ENCODE results near the gene MUC6. TPM values are rescaled to one million over a fixed set of nuclear protein-coding genes. Genes with fewer than 3 reads are reported as not detected.
"Not testable (repeated sequence)": the region's sequence is repeated elsewhere in the genome, so short reads cannot be mapped to it uniquely, and the experiment has no call there.

The MUC6 gene
- total RNA-seq, 5 donors from 2014 or later (not counting 1 experiment from before 2014, with no cell fraction given): 0.09 to 0.30 (median 0.23) TPM; not detected in 2

DNA sequence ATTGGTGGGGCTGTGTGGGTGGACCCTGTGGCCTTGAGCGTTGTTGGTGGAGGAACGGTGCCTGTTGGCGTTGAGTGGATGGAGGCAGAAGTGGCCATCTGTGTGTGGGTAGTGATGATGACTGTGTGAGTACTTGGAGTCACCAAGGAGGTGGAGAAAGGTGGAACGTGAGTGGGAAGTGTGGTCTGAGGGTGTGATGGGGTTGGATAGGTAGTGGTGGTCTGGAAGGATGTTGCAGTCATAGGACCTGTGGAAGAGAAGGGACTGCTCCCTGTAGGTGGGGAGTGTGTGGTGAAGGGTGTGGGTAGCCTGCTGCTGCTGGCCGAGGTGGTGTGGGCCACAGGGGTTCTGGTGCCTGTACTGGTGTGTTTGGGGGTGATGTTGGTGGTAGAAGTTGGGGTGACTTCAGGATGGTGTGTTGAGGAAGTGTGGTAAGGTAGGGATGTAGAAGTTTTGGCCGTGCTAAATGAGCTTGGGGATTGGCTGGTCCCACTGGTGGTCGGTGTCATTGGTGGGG is 19.9 kb downstream of the MUC6 start:
- H3K36me3 ChIP-seq (ENCODE audit: control insufficient read depth in 2 of 2, extremely low read depth in 1 of 2, insufficient read depth in 1 of 2, low read length in 1 of 2); ATAC-seq (replicated peaks in 1 of 4); H3K27ac ChIP-seq (ENCODE audit: low read length); CTCF ChIA-PET; H3K9me3 ChIP-seq; POLR2A ChIA-PET; H3K4me3 ChIP-seq (ENCODE audit: control insufficient read depth in 1 of 2, extremely low read depth in 1 of 2, low read length in 1 of 2); H3K4me3 Mint-ChIP-seq; H3K27me3 Mint-ChIP-seq; H3K9me3 Mint-ChIP-seq; H3K27me3 ChIP-seq (replicated peaks in 1 of 2; ENCODE audit: control insufficient read depth in 2 of 2, extremely low read depth in 1 of 2, insufficient read depth in 2 of 2, low read length in 1 of 2): not testable (repeated sequence)
- 63% methylated on average over 7 of the region's 7 CpGs for WGBS (ENCODE audit: insufficient coverage)
- H3K4me1 Mint-ChIP-seq: peaks cover 18 to 26% (median 26%) of the 10 kb centered on the region in 3 donors
- peak in 2 of 35 experiments; percentile 3 to 6 for DNase-seq
- peaks cover 0 to 14% of the 10 kb centered on the region in 2 experiments for H3K4me1 ChIP-seq (ENCODE audit: control insufficient read depth in 1 of 2, extremely low read depth in 1 of 2, insufficient read depth in 2 of 2, low read length in 2 of 2)
- H3K36me3 Mint-ChIP-seq: peaks cover 15% of the 10 kb centered on the region
- H3K27ac Mint-ChIP-seq: peak overlapping the region in 1 of 2 donors; percentile 4

DNA sequence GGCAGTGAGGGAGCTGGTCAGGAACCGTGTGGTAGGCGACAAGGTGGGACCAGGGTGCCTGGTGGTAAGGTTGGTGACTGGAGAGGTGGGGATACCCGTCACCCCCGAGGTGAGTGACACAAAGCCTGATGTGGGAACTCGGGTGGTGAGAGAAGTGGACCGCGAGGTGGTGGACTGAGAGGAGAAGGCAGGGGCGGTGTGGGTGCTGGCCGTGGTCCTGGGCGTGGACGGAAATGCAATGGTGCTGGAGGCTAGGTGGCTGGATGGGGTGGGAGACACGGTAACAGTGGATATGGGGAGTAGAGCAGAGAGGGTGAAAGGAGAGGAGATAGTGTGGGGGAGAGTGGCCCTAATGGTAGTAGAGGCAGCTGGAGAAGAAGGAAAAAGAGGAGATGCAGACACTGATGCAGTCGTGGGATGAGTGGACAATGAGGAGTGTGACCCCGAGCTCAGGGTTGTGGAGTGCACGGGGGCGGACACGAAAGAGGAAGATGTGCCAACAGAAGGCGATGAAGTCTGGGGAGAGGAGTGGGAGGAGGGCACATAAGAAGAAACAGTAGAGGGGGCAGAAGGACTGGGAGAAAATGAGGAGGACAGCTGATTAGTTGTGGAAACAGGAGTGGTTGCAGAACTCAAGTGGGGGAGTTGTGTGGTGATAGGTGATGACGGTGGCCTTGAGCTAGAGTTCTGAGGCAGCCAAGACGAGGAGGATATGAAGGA is 20.5 kb downstream of the MUC6 start:
- peaks cover 18 to 26% (median 26%) of the 10 kb centered on the region in 3 donors for H3K4me1 Mint-ChIP-seq
- no peaks in the 10 kb centered on the region for H3K27me3 ChIP-seq (replicated peaks in 1 of 2; ENCODE audit: control insufficient read depth in 2 of 2, extremely low read depth in 1 of 2, insufficient read depth in 2 of 2, low read length in 1 of 2)
- H3K4me3 Mint-ChIP-seq: no peak overlapping the region
- no peak overlapping the region for H3K4me3 ChIP-seq (ENCODE audit: control insufficient read depth in 1 of 2, extremely low read depth in 1 of 2, low read length in 1 of 2)
- H3K4me1 ChIP-seq (ENCODE audit: control insufficient read depth in 1 of 2, extremely low read depth in 1 of 2, insufficient read depth in 2 of 2, low read length in 2 of 2): peaks cover 0 to 14% of the 10 kb centered on the region in 2 experiments
- H3K36me3 ChIP-seq (ENCODE audit: control insufficient read depth in 2 of 2, extremely low read depth in 1 of 2, insufficient read depth in 1 of 2, low read length in 1 of 2): peaks cover 10 to 12% of the 10 kb centered on the region in 2 donors
- 92% methylated on average over 20 of the region's 20 CpGs for WGBS (ENCODE audit: insufficient coverage)
- H3K9me3 Mint-ChIP-seq: peaks cover 0 to 7% (median 0%) of the 10 kb centered on the region in 3 donors
- DNase-seq (no peak), ATAC-seq (replicated peaks in 1 of 4) (no peak)
- no peak overlapping the region for H3K27ac ChIP-seq (ENCODE audit: low read length)
- CTCF ChIA-PET: no interaction called here
- POLR2A ChIA-PET: no interaction called here
- H3K27me3 Mint-ChIP-seq: no peaks in the 10 kb centered on the region
- no peaks in the 10 kb centered on the region for H3K9me3 ChIP-seq
- H3K36me3 Mint-ChIP-seq: peaks cover 16% of the 10 kb centered on the region
- H3K27ac Mint-ChIP-seq: no peak overlapping the region

DNA sequence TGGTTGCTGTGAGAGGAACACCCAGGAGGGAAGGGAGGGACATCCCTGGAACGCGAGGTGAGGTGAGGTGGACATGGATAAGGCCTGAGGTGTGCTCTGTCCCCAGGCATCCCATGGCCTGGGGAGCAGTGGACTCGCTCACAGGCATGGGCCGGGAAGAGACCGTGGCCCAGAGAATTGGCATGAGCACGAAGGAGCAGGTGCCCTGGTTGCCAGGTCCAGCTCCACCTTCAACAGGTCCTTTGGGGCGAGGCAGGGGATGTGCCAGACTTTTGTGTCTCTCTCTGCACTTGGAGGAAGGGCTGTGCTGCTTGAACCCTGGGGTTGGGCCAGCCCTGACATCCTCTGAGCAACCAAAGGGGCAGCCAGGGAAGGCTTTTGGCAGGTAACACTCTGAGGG is 21.5 kb downstream of the MUC6 start:
- no peak for ATAC-seq (replicated peaks in 1 of 4)
- Histone ChIP-seq H3K4me3 (ENCODE audit: control insufficient read depth in 1 of 2, extremely low read depth in 1 of 2, low read length in 1 of 2) (no peak overlapping the region), H3K4me1 (ENCODE audit: control insufficient read depth in 1 of 2, extremely low read depth in 1 of 2, insufficient read depth in 2 of 2, low read length in 2 of 2) (peaks cover 0 to 14% of the 10 kb centered on the region in 2 experiments), H3K36me3 (ENCODE audit: control insufficient read depth in 2 of 2, extremely low read depth in 1 of 2, insufficient read depth in 1 of 2, low read length in 1 of 2) (peaks cover 16 to 19% of the 10 kb centered on the region in 2 donors), H3K27ac (ENCODE audit: low read length) (no peak overlapping the region), H3K27me3 (replicated peaks in 1 of 2; ENCODE audit: control insufficient read depth in 2 of 2, extremely low read depth in 1 of 2, insufficient read depth in 2 of 2, low read length in 1 of 2) (no peaks in the 10 kb centered on the region), H3K9me3 (no peaks in the 10 kb centered on the region)
- peaks cover 0 to 7% (median 0%) of the 10 kb centered on the region in 3 donors for H3K9me3 Mint-ChIP-seq
- no peak overlapping the region for H3K4me3 Mint-ChIP-seq
- no peak for DNase-seq
- ChIA-PET CTCF (no interaction called here), POLR2A (no interaction called here)
- peaks cover 18 to 26% (median 26%) of the 10 kb centered on the region in 3 donors for H3K4me1 Mint-ChIP-seq
- H3K27ac Mint-ChIP-seq: no peak overlapping the region
- peaks cover 25% of the 10 kb centered on the region for H3K36me3 Mint-ChIP-seq
- no peaks in the 10 kb centered on the region for H3K27me3 Mint-ChIP-seq
- 99% methylated on average over 7 of the region's 7 CpGs for WGBS (ENCODE audit: insufficient coverage)

DNA sequence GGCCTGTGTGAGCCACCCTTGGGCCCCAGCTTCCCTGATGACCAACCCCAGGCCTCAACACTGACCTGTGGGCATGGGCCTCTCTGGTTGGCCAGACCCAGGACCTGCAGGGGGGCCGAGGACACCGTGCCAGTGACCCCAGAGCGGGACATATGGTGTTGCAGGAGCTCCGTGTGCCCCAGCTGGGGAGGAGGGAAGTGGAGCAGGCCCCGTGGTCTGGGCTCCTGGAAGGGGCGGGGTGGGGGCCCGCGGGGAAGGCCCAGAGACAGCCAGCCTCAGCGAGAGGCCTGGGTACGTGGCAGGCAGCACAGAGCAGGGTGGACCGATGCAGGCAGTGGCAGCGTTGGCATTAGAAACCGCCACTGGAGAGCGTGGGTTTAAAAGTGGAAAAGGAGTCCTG is 22.2 kb downstream of the MUC6 start:
- CTCF ChIA-PET: no interaction called here
- no peak overlapping the region for H3K27ac Mint-ChIP-seq

DNA sequence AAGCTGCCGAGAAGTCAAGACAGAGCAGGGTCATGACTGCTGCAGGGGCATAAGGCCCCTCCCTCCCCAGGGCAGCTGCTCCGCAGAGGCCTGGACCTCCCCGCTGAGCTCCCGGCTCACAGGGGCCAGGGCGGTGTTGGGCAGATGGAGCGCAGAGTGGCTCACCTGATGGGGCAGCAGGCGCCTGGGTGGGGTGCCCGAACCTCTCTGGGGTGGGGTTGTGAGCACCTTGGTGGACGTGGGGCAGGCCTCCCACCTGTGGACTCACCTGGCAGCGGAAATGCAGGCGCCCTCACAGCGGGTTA is 22.9 kb downstream of the MUC6 start:
- peaks cover 0 to 7% (median 0%) of the 10 kb centered on the region in 3 donors for H3K9me3 Mint-ChIP-seq
- no peak overlapping the region for H3K4me3 Mint-ChIP-seq
- ChIA-PET POLR2A (no interaction called here), CTCF (no interaction called here)
- 96% methylated on average over 11 of the region's 12 CpGs for WGBS (ENCODE audit: insufficient coverage)
- no peak overlapping the region for H3K27ac Mint-ChIP-seq
- ATAC-seq (replicated peaks in 1 of 4): no peak
- no peak for DNase-seq
- peaks cover 18 to 26% (median 26%) of the 10 kb centered on the region in 3 donors for H3K4me1 Mint-ChIP-seq
- Histone ChIP-seq H3K36me3 (ENCODE audit: control insufficient read depth in 2 of 2, extremely low read depth in 1 of 2, insufficient read depth in 1 of 2, low read length in 1 of 2) (peaks cover 16 to 31% of the 10 kb centered on the region in 2 donors), H3K27ac (ENCODE audit: low read length) (no peak overlapping the region), H3K9me3 (no peaks in the 10 kb centered on the region), H3K27me3 (replicated peaks in 1 of 2; ENCODE audit: control insufficient read depth in 2 of 2, extremely low read depth in 1 of 2, insufficient read depth in 2 of 2, low read length in 1 of 2) (no peaks in the 10 kb centered on the region), H3K4me1 (ENCODE audit: control insufficient read depth in 1 of 2, extremely low read depth in 1 of 2, insufficient read depth in 2 of 2, low read length in 2 of 2) (peaks cover 0 to 14% of the 10 kb centered on the region in 2 experiments), H3K4me3 (ENCODE audit: control insufficient read depth in 1 of 2, extremely low read depth in 1 of 2, low read length in 1 of 2) (no peak overlapping the region)
- peaks cover 31% of the 10 kb centered on the region for H3K36me3 Mint-ChIP-seq
- H3K27me3 Mint-ChIP-seq: no peaks in the 10 kb centered on the region

More for the DNA sequence above, 22.2 kb downstream of the MUC6 start:
- ATAC-seq (replicated peaks in 1 of 4) (no peak), DNase-seq (no peak)
- no peak overlapping the region for H3K4me3 Mint-ChIP-seq
- H3K36me3 ChIP-seq (ENCODE audit: control insufficient read depth in 2 of 2, extremely low read depth in 1 of 2, insufficient read depth in 1 of 2, low read length in 1 of 2): peaks cover 16 to 25% of the 10 kb centered on the region in 2 donors
- POLR2A ChIA-PET: no interaction called here
- H3K27me3 Mint-ChIP-seq: no peaks in the 10 kb centered on the region
- no peaks in the 10 kb centered on the region for H3K9me3 ChIP-seq
- no peak overlapping the region for H3K4me3 ChIP-seq (ENCODE audit: control insufficient read depth in 1 of 2, extremely low read depth in 1 of 2, low read length in 1 of 2)
- H3K9me3 Mint-ChIP-seq: peaks cover 0 to 7% (median 0%) of the 10 kb centered on the region in 3 donors
- peaks cover 0 to 14% of the 10 kb centered on the region in 2 experiments for H3K4me1 ChIP-seq (ENCODE audit: control insufficient read depth in 1 of 2, extremely low read depth in 1 of 2, insufficient read depth in 2 of 2, low read length in 2 of 2)
- H3K27me3 ChIP-seq (replicated peaks in 1 of 2; ENCODE audit: control insufficient read depth in 2 of 2, extremely low read depth in 1 of 2, insufficient read depth in 2 of 2, low read length in 1 of 2): no peaks in the 10 kb centered on the region
- H3K36me3 Mint-ChIP-seq: peaks cover 31% of the 10 kb centered on the region
- H3K4me1 Mint-ChIP-seq: peaks cover 18 to 26% (median 26%) of the 10 kb centered on the region in 3 donors
- WGBS (ENCODE audit: insufficient coverage): 91% methylated on average over 14 of the region's 14 CpGs
- H3K27ac ChIP-seq (ENCODE audit: low read length): no peak overlapping the region

DNA sequence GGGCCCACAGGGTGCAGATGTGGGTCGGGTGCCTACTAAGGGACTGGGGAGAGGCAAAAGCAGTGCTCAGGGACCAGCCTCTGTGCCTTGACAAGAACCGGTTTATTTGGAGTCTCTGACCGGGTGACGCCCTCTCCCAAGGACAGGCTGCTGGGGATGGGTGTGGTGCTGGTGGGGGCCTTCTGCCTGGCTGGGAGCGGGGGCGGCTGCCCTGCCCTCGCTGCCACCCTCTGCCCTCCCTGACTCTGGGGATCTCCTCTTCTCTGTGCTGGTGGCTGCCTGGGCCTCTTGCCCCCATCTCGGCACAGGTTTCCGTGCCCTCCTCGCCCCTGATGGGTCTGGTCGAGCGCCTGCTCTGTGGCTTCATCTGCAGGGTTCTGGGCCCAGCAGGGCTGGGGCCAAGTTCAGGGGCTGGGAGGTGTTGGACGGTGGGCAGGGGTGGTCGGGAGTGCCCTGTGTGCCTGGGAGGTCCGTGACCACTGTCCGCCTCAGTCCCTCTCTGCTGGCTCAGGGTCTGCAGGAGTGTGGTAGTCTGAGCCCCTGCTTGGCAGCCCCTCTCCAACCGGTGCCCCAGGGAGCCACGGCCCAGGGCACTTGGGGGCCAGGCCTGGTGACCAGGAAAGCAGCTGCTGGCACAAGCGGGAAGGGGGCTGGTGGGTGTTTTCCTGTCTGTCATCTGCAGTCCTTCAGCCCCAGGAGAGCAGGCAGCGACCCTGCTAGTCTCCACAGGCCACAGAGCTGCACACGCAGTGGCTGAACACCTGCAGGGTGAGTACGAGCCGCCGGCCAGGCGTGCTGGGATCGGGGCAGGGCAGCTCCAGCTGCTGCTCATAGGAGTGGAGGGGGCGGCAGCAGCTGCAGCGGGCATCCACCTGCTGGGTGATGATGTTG is 23.5 kb downstream of the MUC6 start:
- Mint-ChIP-seq H3K4me1 (peaks cover 15 to 23% (median 21%) of the 10 kb centered on the region in 3 donors), H3K4me3 (no peak overlapping the region), H3K9me3 (peaks cover 0 to 7% (median 0%) of the 10 kb centered on the region in 3 donors), H3K27me3 (no peaks in the 10 kb centered on the region), H3K36me3 (peaks cover 31% of the 10 kb centered on the region), H3K27ac (no peak overlapping the region)
- no peak overlapping the region for H3K4me3 ChIP-seq (ENCODE audit: control insufficient read depth in 1 of 2, extremely low read depth in 1 of 2, low read length in 1 of 2)
- ATAC-seq (replicated peaks in 1 of 4) (no peak), DNase-seq (no peak)
- H3K9me3 ChIP-seq: no peaks in the 10 kb centered on the region
- no peaks in the 10 kb centered on the region for H3K27me3 ChIP-seq (replicated peaks in 1 of 2; ENCODE audit: control insufficient read depth in 2 of 2, extremely low read depth in 1 of 2, insufficient read depth in 2 of 2, low read length in 1 of 2)
- ChIA-PET CTCF (no interaction called here), POLR2A (no interaction called here)
- H3K36me3 ChIP-seq (ENCODE audit: control insufficient read depth in 2 of 2, extremely low read depth in 1 of 2, insufficient read depth in 1 of 2, low read length in 1 of 2): peaks cover 20 to 37% of the 10 kb centered on the region in 2 donors
- H3K4me1 ChIP-seq (ENCODE audit: control insufficient read depth in 1 of 2, extremely low read depth in 1 of 2, insufficient read depth in 2 of 2, low read length in 2 of 2): peaks cover 0 to 14% of the 10 kb centered on the region in 2 experiments
- H3K27ac ChIP-seq (ENCODE audit: low read length): no peak overlapping the region
- 92% methylated on average over 21 of the region's 28 CpGs for WGBS (ENCODE audit: insufficient coverage)
